ENCODE results near the gene FBXL19.
"Not testable (repeated sequence)": the region's sequence is repeated elsewhere in the genome, so short reads cannot be mapped to it uniquely, and the experiment has no call there.

The FBXL19 gene

GRCh38 chr16:30923554-30924075, at the start of gene FBXL19:
FBXL19 (plus strand) TSS chr16:30923572; CDS start chr16:30925755, 2,183 bp downstream.
- peak; percentile 14 for DNase-seq

GRCh38 chr16:30874244-30874820, 49.0 kb upstream of the FBXL19 start:
- no peak for DNase-seq

GRCh38 chr16:30874821-30875717, 48.3 kb upstream of the FBXL19 start:
- DNase-seq, result peak; percentile 87

GRCh38 chr16:30875871-30876801, 47.2 kb upstream of the FBXL19 start:
- no peak for DNase-seq

GRCh38 chr16:30876867-30877266, 46.5 kb upstream of the FBXL19 start:
- DNase-seq, result no peak

GRCh38 chr16:30882429-30883310, 40.7 kb upstream of the FBXL19 start:
- DNase-seq, result no peak

- DNase-seq, result no peak
These were observed 38.6 kb upstream of the FBXL19 start for GRCh38 chr16:30884760-30885159.

- DNase-seq, result no peak
These were observed 38.2 kb upstream of the FBXL19 start for GRCh38 chr16:30885196-30885595.

- no peak for DNase-seq
These were observed 37.2 kb upstream of the FBXL19 start for GRCh38 chr16:30886145-30886544.

GRCh38 chr16:30887927-30888326, 35.4 kb upstream of the FBXL19 start:
- DNase-seq, result no peak

GRCh38 chr16:30888856-30889499, 34.4 kb upstream of the FBXL19 start:
- DNase-seq, result no peak

- no peak for DNase-seq
These were observed 33.7 kb upstream of the FBXL19 start for GRCh38 chr16:30889721-30890120.

- DNase-seq, result not testable (repeated sequence)
These were observed 32.1 kb upstream of the FBXL19 start for GRCh38 chr16:30891043-30891823.

- no peak for DNase-seq
These were observed 30.5 kb upstream of the FBXL19 start for GRCh38 chr16:30892670-30893416.

- DNase-seq, result no peak
These were observed 30.0 kb upstream of the FBXL19 start for GRCh38 chr16:30893417-30893743.

GRCh38 chr16:30893744-30894539, 29.4 kb upstream of the FBXL19 start, which contains the start of gene BCL7C:
BCL7C (minus strand) TSS chr16:30894077; CDS start chr16:30893944, 133 bp downstream.
- peak; percentile 66 for DNase-seq

- DNase-seq, result no peak
These were observed 28.6 kb upstream of the FBXL19 start for GRCh38 chr16:30894540-30895368.

Measured in activated CD4-positive, alpha-beta T cell treated with anti-CD3 and anti-CD28 coated beads, Interleukin-2, amount 50 U/mL, for 1 hour (primary cell).